Measurements from ENCODE around the gene TAF4B.
A peak's percentile ranks its signal among the peaks of the same experiment; 100 is the strongest.
"Not testable (repeated sequence)": the region's sequence is repeated elsewhere in the genome, so short reads cannot be mapped to it uniquely, and the experiment has no call there.

TAF4B gene

GRCh38 chr18:26226229-26227050 is at the start of gene TAF4B:
Gene TAF4B (plus strand): TSS chr18:26226445. CDS start chr18:26226934, 489 bp downstream.
- peak; percentile 96 for DNase-seq

- no peak for DNase-seq
These were observed 44.9 kb upstream of the TAF4B start for GRCh38 chr18:26181343-26181826.

GRCh38 chr18:26183395-26184112 is 42.7 kb upstream of the TAF4B start:
- DNase-seq, result no peak

- no peak for DNase-seq
These were observed 41.0 kb upstream of the TAF4B start for GRCh38 chr18:26185267-26185666.

- DNase-seq, result peak; percentile 32
These were observed 35.7 kb upstream of the TAF4B start for GRCh38 chr18:26190506-26190905.

- no peak for DNase-seq
These were observed 34.0 kb upstream of the TAF4B start for GRCh38 chr18:26192233-26192632.

GRCh38 chr18:26196605-26197004 is 29.6 kb upstream of the TAF4B start:
- DNase-seq, result no peak

- DNase-seq, result not testable (repeated sequence)
These were observed 24.2 kb upstream of the TAF4B start for GRCh38 chr18:26202001-26202400.

GRCh38 chr18:26205318-26205717 is 20.9 kb upstream of the TAF4B start:
- DNase-seq, result no peak

- no peak for DNase-seq
These were observed 19.8 kb upstream of the TAF4B start for GRCh38 chr18:26206488-26206887.

GRCh38 chr18:26207937-26208336 is 18.3 kb upstream of the TAF4B start:
- no peak for DNase-seq

GRCh38 chr18:26208977-26209376 is 17.3 kb upstream of the TAF4B start:
- DNase-seq, result no peak

GRCh38 chr18:26210147-26210546 is 16.1 kb upstream of the TAF4B start:
- no peak for DNase-seq

- peak; percentile 55 for DNase-seq
These were observed 10.8 kb upstream of the TAF4B start for GRCh38 chr18:26215247-26215970.

GRCh38 chr18:26225022-26225693 is 1.1 kb upstream of the TAF4B start:
- DNase-seq, result no peak

GRCh38 chr18:26225915-26226228 is 373 bp upstream of the TAF4B start:
- no peak for DNase-seq

GRCh38 chr18:26227051-26227670 is 916 bp downstream of the TAF4B start:
- no peak for DNase-seq

- DNase-seq, result no peak
These were observed 2.5 kb downstream of the TAF4B start for GRCh38 chr18:26228562-26229260.

GRCh38 chr18:26230497-26230896 is 4.3 kb downstream of the TAF4B start:
- no peak for DNase-seq

- no peak for DNase-seq
These were observed 7.0 kb downstream of the TAF4B start for GRCh38 chr18:26233208-26233607.

- DNase-seq, result not testable (repeated sequence)
These were observed 11.1 kb downstream of the TAF4B start for GRCh38 chr18:26237363-26237762.

GRCh38 chr18:26238718-26239117 is 12.5 kb downstream of the TAF4B start:
- DNase-seq, result not testable (repeated sequence)

All from stimulated activated CD4-positive, alpha-beta T cell treated with anti-CD3 and anti-CD28 coated beads, Interleukin-15, amount 100 ng/mL, for 24 hours (primary cell).